GM19239 (cell line): ENCODE results near the gene JUP.
A peak's percentile ranks its signal among the peaks of the same experiment; 100 is the strongest.

Experiments
- DNase-seq: peaks from one replicate; pipeline ENCODE4 v3.0.0; 2011; ENCODE audit warnings: low spot score; ENCODE audit not compliant: insufficient read length
- FAIRE-seq: peaks from 2 replicates; lab custom pipeline; 2011; peaks lifted over from hg19 to GRCh38; lab: Jason Lieb, UNC

The JUP gene

GRCh38 chr17:41810659-41811548, 24.4 kb upstream of the JUP start:
- DNase-seq (no peak), FAIRE-seq (no peak)

GRCh38 chr17:41806685-41807445, 20.4 kb upstream of the JUP start:
- DNase-seq: no peak
- no peak for FAIRE-seq

GRCh38 chr17:41803049-41804020, 16.8 kb upstream of the JUP start:
- DNase-seq (no peak), FAIRE-seq (no peak)

- DNase-seq (peak; percentile 86), FAIRE-seq (peak; percentile 77)
Observed at GRCh38 chr17:41801374-41802271, 15.1 kb upstream of the JUP start.

- FAIRE-seq (no peak), DNase-seq (no peak)
Observed at GRCh38 chr17:41800601-41801373, 14.3 kb upstream of the JUP start.

GRCh38 chr17:41799366-41799765, 12.9 kb upstream of the JUP start:
- FAIRE-seq (no peak), DNase-seq (no peak)

- no peak for FAIRE-seq
- DNase-seq: no peak
Observed at GRCh38 chr17:41797377-41797776, 10.9 kb upstream of the JUP start.

- no peak for FAIRE-seq
Observed at GRCh38 chr17:41796121-41796895, 9.8 kb upstream of the JUP start.

GRCh38 chr17:41794540-41794975, 8.0 kb upstream of the JUP start:
- FAIRE-seq (no peak), DNase-seq (no peak)

More at GRCh38 chr17:41796121-41796895, 9.8 kb upstream of the JUP start:
- no peak for DNase-seq

- no peak for DNase-seq
Observed at GRCh38 chr17:41793784-41794539, 7.5 kb upstream of the JUP start.

GRCh38 chr17:41792845-41793783, 6.6 kb upstream of the JUP start:
- DNase-seq: no peak
- FAIRE-seq: no peak

More at GRCh38 chr17:41793784-41794539, 7.5 kb upstream of the JUP start:
- FAIRE-seq: no peak

GRCh38 chr17:41787021-41787418, 509 bp upstream of the JUP start:
- FAIRE-seq (no peak), DNase-seq (no peak)

- DNase-seq (no peak), FAIRE-seq (no peak)
Observed at GRCh38 chr17:41785859-41786226, 668 bp downstream of the JUP start.

GRCh38 chr17:41785091-41785858, 1.2 kb downstream of the JUP start:
- no peak for DNase-seq
- no peak for FAIRE-seq

GRCh38 chr17:41784207-41784744, 2.2 kb downstream of the JUP start:
- no peak for DNase-seq
- FAIRE-seq: no peak
